ENCODE data around the gene C5orf47.
A peak's percentile ranks its signal among the peaks of the same experiment; 100 is the strongest.

GRCh38 chr5:173970878-173971650 lies 17.9 kb upstream of the C5orf47 start:
- TF ChIP-seq, protein P1, sequence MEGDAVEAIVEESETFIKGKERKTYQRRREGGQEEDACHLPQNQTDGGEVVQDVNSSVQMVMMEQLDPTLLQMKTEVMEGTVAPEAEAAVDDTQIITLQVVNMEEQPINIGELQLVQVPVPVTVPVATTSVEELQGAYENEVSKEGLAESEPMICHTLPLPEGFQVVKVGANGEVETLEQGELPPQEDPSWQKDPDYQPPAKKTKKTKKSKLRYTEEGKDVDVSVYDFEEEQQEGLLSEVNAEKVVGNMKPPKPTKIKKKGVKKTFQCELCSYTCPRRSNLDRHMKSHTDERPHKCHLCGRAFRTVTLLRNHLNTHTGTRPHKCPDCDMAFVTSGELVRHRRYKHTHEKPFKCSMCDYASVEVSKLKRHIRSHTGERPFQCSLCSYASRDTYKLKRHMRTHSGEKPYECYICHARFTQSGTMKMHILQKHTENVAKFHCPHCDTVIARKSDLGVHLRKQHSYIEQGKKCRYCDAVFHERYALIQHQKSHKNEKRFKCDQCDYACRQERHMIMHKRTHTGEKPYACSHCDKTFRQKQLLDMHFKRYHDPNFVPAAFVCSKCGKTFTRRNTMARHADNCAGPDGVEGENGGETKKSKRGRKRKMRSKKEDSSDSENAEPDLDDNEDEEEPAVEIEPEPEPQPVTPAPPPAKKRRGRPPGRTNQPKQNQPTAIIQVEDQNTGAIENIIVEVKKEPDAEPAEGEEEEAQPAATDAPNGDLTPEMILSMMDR (conservative IDR thresholded peaks at IDR 0.05 in 1 of 2, IDR thresholded peaks at IDR 0.05 in 1 of 2; ENCODE audit: extremely low read depth in 1 of 2, insufficient read depth in 1 of 2, low read depth in 1 of 2, low read length in 2 of 2): peak; percentile 3 to 4
- no peak for TF ChIP-seq EZH2 (IDR thresholded peaks at IDR 0.05; ENCODE audit: borderline replicate concordance, low read length)

Measured in mammary epithelial cell (primary cell).